Small intestine (tissue), 7 donors: ENCODE data around the gene TMEM271. TPM values are rescaled to one million over a fixed set of nuclear protein-coding genes. Genes with fewer than 3 reads are reported as not detected.
A peak's percentile ranks its signal among the peaks of the same experiment; 100 is the strongest.

Experiments used
- DNase-seq, 2 donors: peaks; one replicate each; pipeline versions ENCODE4 v3.0.0 to v3.0.0-alpha.2; 2013
- FAIRE-seq: peaks from 2 replicates; lab custom pipeline; 2012; peaks lifted over from hg19 to GRCh38; lab: Jason Lieb, UNC
- H3K27ac ChIP-seq, 3 donors: one replicate each; pipeline ENCODE4 v1.5.1; 2013; ENCODE audit warnings: low read length in 2 of 3, mild to moderate bottlenecking in 2 of 3, control low read depth in 1 of 3, inconsistent platforms in 1 of 3, low read depth in 1 of 3, moderate library complexity in 1 of 3
- H3K27me3 ChIP-seq, 3 donors: one replicate each; pipeline ENCODE4 v1.6.1; 2013; ENCODE audit warnings: low read length in 3 of 3, inconsistent platforms in 1 of 3; ENCODE audit not compliant: control insufficient read depth in 3 of 3, insufficient read depth in 3 of 3
- H3K36me3 ChIP-seq, 3 donors: one replicate each; pipeline ENCODE4 v1.6.1; 2013; ENCODE audit warnings: low read length in 3 of 3, inconsistent platforms in 1 of 3, low read depth in 1 of 3, mild to moderate bottlenecking in 1 of 3, moderate library complexity in 1 of 3; ENCODE audit not compliant: control insufficient read depth in 3 of 3, insufficient read depth in 2 of 3
- H3K4me1 ChIP-seq, 3 donors: one replicate each; pipeline ENCODE4 v1.6.1; 2013; ENCODE audit warnings: low read length in 2 of 3, inconsistent platforms in 1 of 3, low read depth in 1 of 3, mild to moderate bottlenecking in 1 of 3, moderate library complexity in 1 of 3; ENCODE audit not compliant: control insufficient read depth in 3 of 3, insufficient read depth in 2 of 3
- H3K4me3 ChIP-seq, 3 donors: one replicate each; pipeline ENCODE4 v1.5.1; 2013; ENCODE audit warnings: low read length in 3 of 3, control low read depth in 1 of 3, inconsistent platforms in 1 of 3, low read depth in 1 of 3, mild to moderate bottlenecking in 1 of 3, moderate library complexity in 1 of 3
- H3K9me3 ChIP-seq, 2 donors: one replicate each; pipeline ENCODE4 v1.6.1; 2013; ENCODE audit warnings: low read depth in 1 of 2, low read length in 1 of 2; ENCODE audit not compliant: control insufficient read depth in 2 of 2, insufficient read depth in 1 of 2
- WGBS, 3 donors: extraction: QIAGEN DNeasy Blood & Tissue Kit; methylation state at CpG; one replicate each; pipeline ENCODE4 v1.1.7; 2013; 5-methylcytosine and 5-hydroxymethylcytosine counted together
- polyA plus RNA-seq, 4 donors: library from polyadenylated mRNA; stranded (reverse) in 3 of 4; unstranded in 1 of 4; fragments of 200-250 nt in 3 of 4; fragments of 120-200 nt in 1 of 4; gene quantifications; one replicate each; pipeline versions ENCODE4 v1.2.1 to v1.2.3, GENCODE V29; 2013
- donor health status: healthy with polysubstance abuse.
- donor health status: control.
- donor health status: control.
- donor health status: Bipolar disorder and iron deficiency.
- donor health status: healthy.

The TMEM271 gene
- polyA plus RNA-seq, 4 donors = 0.04 to 0.22 TPM; not detected in 2

- H3K36me3 ChIP-seq = no peaks in the 10 kb centered on the region
- no peak overlapping the region for H3K4me3 ChIP-seq
- 20 to 35% (median 29%) methylated on average over 30 to 32 of the region's 32 CpGs for WGBS, 3 donors
- H3K4me1 ChIP-seq = no peaks in the 10 kb centered on the region
- no peaks in the 10 kb centered on the region for H3K9me3 ChIP-seq
- H3K27me3 ChIP-seq = peaks cover 27 to 45% (median 39%) of the 10 kb centered on the region in 3 donors
- H3K27ac ChIP-seq = no peak overlapping the region
- DNase-seq (no peak), FAIRE-seq (no peak)
Observed at GRCh38 chr4:578451-579443, 2.7 kb upstream of the TMEM271 start.

GRCh38 chr4:577499-578450 is 1.7 kb upstream of the TMEM271 start:
- no peak overlapping the region for H3K4me3 ChIP-seq
- DNase-seq (peak; percentile 18 to 47), FAIRE-seq (no peak)
- no peaks in the 10 kb centered on the region for H3K9me3 ChIP-seq
- H3K27ac ChIP-seq = no peak overlapping the region
- peaks cover 27 to 54% (median 46%) of the 10 kb centered on the region in 3 donors for H3K27me3 ChIP-seq
- WGBS, 3 donors = 3 to 7% (median 5%) methylated on average over 43 to 52 of the region's 52 CpGs
- H3K36me3 ChIP-seq = no peaks in the 10 kb centered on the region
- no peaks in the 10 kb centered on the region for H3K4me1 ChIP-seq

DNA sequence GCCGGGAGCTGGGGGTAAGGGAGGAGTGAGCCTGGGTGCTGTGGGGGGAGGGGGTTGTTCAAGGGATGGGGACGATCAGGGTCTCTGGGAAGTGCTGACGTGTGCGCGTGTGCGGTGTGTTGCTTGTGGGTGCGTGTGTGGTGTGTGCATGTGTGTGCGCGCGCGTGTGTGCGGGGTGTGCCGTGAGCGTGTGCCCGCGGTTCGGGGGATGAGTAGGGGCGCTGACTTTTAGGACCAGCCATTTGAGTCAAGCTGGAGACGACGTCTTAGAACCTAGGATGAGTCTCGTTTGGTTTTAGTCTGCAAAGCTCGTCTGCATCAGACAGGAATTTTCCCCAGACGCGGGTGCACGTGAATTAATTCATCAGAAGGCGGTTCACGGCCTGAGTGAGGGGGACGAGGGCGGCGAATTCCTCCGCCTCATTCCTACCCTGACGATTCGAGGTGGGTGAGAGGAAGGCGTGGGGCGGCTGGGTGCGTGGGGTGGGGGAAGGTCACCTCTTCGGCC is 950 bp upstream of the TMEM271 start:
- FAIRE-seq (no peak), DNase-seq (peak in 1 of 2 donors; percentile 6)
- Histone ChIP-seq H3K9me3 (no peaks in the 10 kb centered on the region), H3K27ac (no peak overlapping the region), H3K4me3 (no peak overlapping the region), H3K27me3 (peaks cover 27 to 57% (median 51%) of the 10 kb centered on the region in 3 donors), H3K4me1 (no peaks in the 10 kb centered on the region), H3K36me3 (no peaks in the 10 kb centered on the region)
- 2 to 4% (median 3%) methylated on average over 29 to 37 of the region's 37 CpGs for WGBS, 3 donors

DNA sequence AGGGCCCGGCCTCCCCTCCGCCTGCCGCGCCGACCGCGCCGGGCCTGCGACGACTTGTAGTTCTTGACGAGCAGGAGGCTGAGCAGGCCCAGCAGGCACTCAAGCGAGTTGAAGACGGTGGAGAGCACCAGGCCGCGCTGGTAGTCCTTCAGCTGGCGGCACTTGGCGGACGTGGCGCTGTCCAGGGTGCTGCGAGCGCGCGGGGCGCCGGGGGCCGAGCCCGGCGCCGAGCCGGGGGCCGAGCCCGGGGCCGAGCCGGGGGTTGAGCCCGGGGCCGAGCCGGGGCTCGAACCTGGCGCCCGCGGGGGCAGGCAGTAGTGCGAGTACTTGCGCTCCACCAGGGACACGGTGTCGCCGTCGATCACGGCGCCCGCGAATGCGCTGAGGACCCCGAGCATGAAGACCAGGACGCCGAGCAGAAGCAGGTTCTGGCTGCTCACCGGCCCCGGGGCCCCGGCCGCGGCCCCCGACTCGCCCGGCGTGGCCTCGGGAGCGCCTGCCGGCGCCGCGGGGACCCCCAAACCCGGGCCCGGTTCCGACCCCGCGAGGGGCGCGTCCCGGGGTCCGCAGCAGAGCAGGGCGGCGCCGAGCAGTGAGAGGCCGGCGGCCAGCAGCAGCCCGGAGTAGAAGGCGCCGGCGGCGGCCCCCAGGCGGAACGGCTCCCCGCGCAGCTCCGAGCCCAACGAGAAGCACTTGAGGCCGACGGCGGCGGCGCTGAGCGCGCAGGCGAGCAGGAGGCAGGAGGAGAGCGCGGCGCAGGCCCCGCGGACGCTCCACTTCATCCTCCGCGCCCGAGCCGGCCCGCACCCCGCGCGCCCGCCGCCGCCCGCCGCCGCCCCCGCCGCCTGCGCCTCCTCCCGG is 584 bp downstream of the TMEM271 start:
- Histone ChIP-seq H3K4me1 (no peaks in the 10 kb centered on the region), H3K4me3 (peak overlapping the region in 1 of 3 donors; percentile 6), H3K36me3 (no peaks in the 10 kb centered on the region), H3K27ac (no peak overlapping the region), H3K9me3 (no peaks in the 10 kb centered on the region), H3K27me3 (peaks cover 27 to 54% (median 52%) of the 10 kb centered on the region in 3 donors)
- FAIRE-seq (no peak), DNase-seq (peak in 1 of 2 donors; percentile 68)
- 2 to 12% (median 6%) methylated on average over 50 to 127 of the region's 127 CpGs for WGBS, 3 donors

- H3K36me3 ChIP-seq = no peaks in the 10 kb centered on the region
- FAIRE-seq (no peak), DNase-seq (no peak)
- peaks cover 27 to 51% (median 47%) of the 10 kb centered on the region in 3 donors for H3K27me3 ChIP-seq
- no peak overlapping the region for H3K27ac ChIP-seq
- H3K9me3 ChIP-seq = no peaks in the 10 kb centered on the region
- 6 to 26% (median 25%) methylated on average over 38 to 68 of the region's 68 CpGs for WGBS, 3 donors
- no peaks in the 10 kb centered on the region for H3K4me1 ChIP-seq
- no peak overlapping the region for H3K4me3 ChIP-seq
Observed at GRCh38 chr4:574346-575161, 1.5 kb downstream of the TMEM271 start.

GRCh38 chr4:573122-573892 is 2.8 kb downstream of the TMEM271 start:
- DNase-seq (no peak), FAIRE-seq (no peak)
- WGBS, 3 donors = 61 to 71% (median 69%) methylated on average over 8 of the region's 8 CpGs
- Histone ChIP-seq H3K36me3 (no peaks in the 10 kb centered on the region), H3K4me3 (no peak overlapping the region), H3K27me3 (peaks cover 20 to 38% (median 36%) of the 10 kb centered on the region in 3 donors), H3K4me1 (no peaks in the 10 kb centered on the region), H3K9me3 (no peaks in the 10 kb centered on the region), H3K27ac (no peak overlapping the region)
